H9 (cell line): ENCODE data around the gene DAGLB. TPM values are rescaled to one million over a fixed set of nuclear protein-coding genes. Genes with fewer than 3 reads are reported as not detected.

Source experiments
- DNase-seq: peaks from one replicate; pipeline ENCODE4 v3.0.0-alpha.2; 2017
- H2AFZ ChIP-seq: one replicate; pipeline ENCODE4 v1.6.1; 2013; ENCODE audit warnings: mild to moderate bottlenecking, low read length, control low read depth, moderate library complexity
- H2AK5ac ChIP-seq: 2 replicates; pipeline ENCODE4 v1.6.1; 2013; ENCODE audit warnings: low read length, control low read depth, mixed read lengths; ENCODE audit not compliant: insufficient read length
- H2BK120ac ChIP-seq: one replicate; pipeline ENCODE4 v1.6.1; 2013; ENCODE audit warnings: low read depth, mild to moderate bottlenecking, low read length, control low read depth, inconsistent platforms; ENCODE audit not compliant: poor library complexity, severe bottlenecking
- H2BK12ac ChIP-seq: 2 replicates; pipeline ENCODE4 v1.6.1; 2013; ENCODE audit warnings: low read length, control low read depth, mixed read lengths, low read depth; ENCODE audit not compliant: insufficient read length
- H2BK15ac ChIP-seq: 2 replicates; pipeline ENCODE4 v1.6.1; 2013; ENCODE audit warnings: low read depth, low read length, control low read depth
- H2BK20ac ChIP-seq: one replicate; pipeline ENCODE4 v1.6.1; 2013; ENCODE audit warnings: low read depth, mild to moderate bottlenecking, low read length, control low read depth, inconsistent platforms; ENCODE audit not compliant: poor library complexity, severe bottlenecking
- H2BK5ac ChIP-seq: 2 replicates; pipeline ENCODE4 v1.6.1; 2013; ENCODE audit warnings: low read length, control low read depth, mixed read lengths; ENCODE audit not compliant: insufficient read length
- H3K14ac ChIP-seq: 2 replicates; pipeline ENCODE4 v1.6.1; 2013; ENCODE audit warnings: low read length, control low read depth; ENCODE audit not compliant: insufficient read depth
- H3K18ac ChIP-seq: 2 replicates; pipeline ENCODE4 v1.6.1; 2013; ENCODE audit warnings: low read depth, mild to moderate bottlenecking, mixed read lengths, low read length, control low read depth; ENCODE audit not compliant: insufficient read length
- H3K23ac ChIP-seq: 2 replicates; pipeline ENCODE4 v1.6.1; 2013; ENCODE audit warnings: low read length, control low read depth, mixed read lengths, low read depth; ENCODE audit not compliant: insufficient read length
- H3K23me2 ChIP-seq: 2 replicates; pipeline ENCODE4 v1.6.1; 2013; ENCODE audit warnings: low read depth, mild to moderate bottlenecking, mixed read lengths, low read length, control low read depth; ENCODE audit not compliant: insufficient read length, poor library complexity, severe bottlenecking
- H3K27ac ChIP-seq: 2 replicates; pipeline ENCODE4 v1.5.1; 2013; ENCODE audit warnings: low read length, control low read depth, mixed read lengths, low read depth; ENCODE audit not compliant: insufficient read length
- H3K27me3 ChIP-seq: 2 replicates; pipeline ENCODE4 v1.6.1; 2013; ENCODE audit warnings: low read length, control low read depth, inconsistent platforms; ENCODE audit not compliant: insufficient read depth
- H3K4ac ChIP-seq: 2 replicates; pipeline ENCODE4 v1.6.1; 2013; ENCODE audit warnings: low read depth, mild to moderate bottlenecking, control low read depth, inconsistent platforms, low read length, moderate library complexity
- H3K4me1 ChIP-seq: 2 replicates; pipeline ENCODE4 v1.6.1; 2013; ENCODE audit warnings: low read length, control low read depth, inconsistent platforms; ENCODE audit not compliant: insufficient read depth
- H3K4me2 ChIP-seq: 2 replicates; pipeline ENCODE4 v1.6.1; 2013; ENCODE audit warnings: low read length, control low read depth, mixed read lengths; ENCODE audit not compliant: insufficient read length, insufficient read depth
- H3K56ac ChIP-seq: 2 replicates; pipeline ENCODE4 v1.6.1; 2013; ENCODE audit warnings: low read depth, mild to moderate bottlenecking, mixed read lengths, low read length, control low read depth; ENCODE audit not compliant: insufficient read length
- H3K79me1 ChIP-seq: 2 replicates; pipeline ENCODE4 v1.6.1; 2013; ENCODE audit warnings: low read depth, mild to moderate bottlenecking, moderate library complexity, low read length, control low read depth, inconsistent platforms; ENCODE audit not compliant: insufficient read depth, poor library complexity, severe bottlenecking
- H3K79me2 ChIP-seq: 2 replicates; pipeline ENCODE4 v1.6.1; 2013; ENCODE audit warnings: low read length, control low read depth, inconsistent platforms; ENCODE audit not compliant: insufficient read depth
- H3K9ac ChIP-seq: 2 replicates; pipeline ENCODE4 v1.6.1; 2013; ENCODE audit warnings: low read length, control low read depth, mixed read lengths; ENCODE audit not compliant: insufficient read length; ENCODE audit errors: extremely low read depth
- H3K9me3 ChIP-seq: one replicate; pipeline ENCODE4 v1.6.1; 2013; ENCODE audit warnings: low read depth, low read length, inconsistent platforms; ENCODE audit not compliant: control insufficient read depth
- H3T11ph ChIP-seq: one replicate; pipeline ENCODE4 v1.6.1; 2013; ENCODE audit warnings: mild to moderate bottlenecking, low read length, control low read depth, inconsistent platforms
- H4K20me1 ChIP-seq: one replicate; pipeline ENCODE4 v1.6.1; 2013; ENCODE audit not compliant: control insufficient read depth, insufficient read length, insufficient read depth
- H4K5ac ChIP-seq: 2 replicates; pipeline ENCODE4 v1.6.1; 2013; ENCODE audit warnings: low read depth, mild to moderate bottlenecking, mixed read lengths, low read length, control low read depth; ENCODE audit not compliant: insufficient read length
- H4K8ac ChIP-seq: replicated peaks from 2 replicates; pipeline ENCODE4 v1.6.1; 2013; ENCODE audit warnings: low read length, control low read depth, mixed read lengths, low read depth; ENCODE audit not compliant: insufficient read length
- H4K91ac ChIP-seq: 2 replicates; pipeline ENCODE4 v1.6.1; 2013; ENCODE audit warnings: low read depth, mild to moderate bottlenecking, moderate library complexity, mixed read lengths, low read length, control low read depth; ENCODE audit not compliant: insufficient read length
- H3K27ac Mint-ChIP-seq, 3 experiments: 2 replicates in 2 of 3; 3 replicates in 1 of 3; pipeline ENCODE4 v1.8.0; 2020 to 2021; ENCODE audit warnings: mixed read lengths in 3 of 3, mild to moderate bottlenecking in 1 of 3, moderate library complexity in 1 of 3
- H3K27me3 Mint-ChIP-seq: 2 replicates; pipeline ENCODE4 v1.8.0; 2021; ENCODE audit warnings: low read depth, mild to moderate bottlenecking, moderate library complexity, mixed read lengths
- H3K36me3 Mint-ChIP-seq, 3 experiments: 2 replicates in 2 of 3; 3 replicates in 1 of 3; pipeline ENCODE4 v1.8.0; 2020 to 2021; ENCODE audit warnings: low read depth in 3 of 3, mixed read lengths in 3 of 3; ENCODE audit not compliant: insufficient read depth in 1 of 3
- H3K4me1 Mint-ChIP-seq, 2 experiments: 2 replicates each; pipeline ENCODE4 v1.8.0; 2020; ENCODE audit warnings: mixed read lengths in 2 of 2
- H3K4me3 Mint-ChIP-seq, 2 experiments: 2 replicates in 1 of 2; 3 replicates in 1 of 2; pipeline ENCODE4 v1.8.0; 2020 to 2021; ENCODE audit warnings: mild to moderate bottlenecking in 2 of 2, mixed read lengths in 2 of 2, moderate library complexity in 1 of 2
- H3K9me3 Mint-ChIP-seq, 2 experiments: 2 replicates in 1 of 2; 3 replicates in 1 of 2; pipeline ENCODE4 v1.8.0; 2020; ENCODE audit warnings: mild to moderate bottlenecking in 2 of 2, mixed read lengths in 2 of 2, moderate library complexity in 1 of 2
- CTCF ChIP-seq: fragments of 200-600 bp; sonication (generic); conservative IDR thresholded peaks from 3 replicates; pipeline ENCODE4 v1.8.0; 2021; ENCODE audit warnings: antibody characterized with exemption, mild to moderate bottlenecking
- WGBS: extraction: QIAGEN DNeasy Blood & Tissue Kit; methylation state at CpG from one replicate; pipeline ENCODE4 v1.1.7; 2013; ENCODE audit warnings: missing lambda C conversion rate, low lambda C conversion rate, mixed read lengths; ENCODE audit not compliant: insufficient read length; ENCODE audit errors: extremely low coverage; 5-methylcytosine and 5-hydroxymethylcytosine counted together
- total RNA-seq: library from RNA; stranded (reverse); gene quantifications from 2 replicates; pipeline ENCODE4 v1.2.1, GENCODE V29; 2021

The DAGLB gene
- total RNA-seq, 1 experiment from 2014 or later: 46.4 TPM

GRCh38 chr7:6367701-6368211 is 80.0 kb downstream of the DAGLB start:
- H3K23me2 ChIP-seq: no peaks in the 10 kb centered on the region
- no peaks in the 10 kb centered on the region for H3K79me1 ChIP-seq
- Mint-ChIP-seq H3K9me3 (no peaks in the 10 kb centered on the region; a peak in 1 of 5 replicates), H3K4me1 (peaks cover 4 to 5% of the 10 kb centered on the region in 2 experiments; a peak in 2 of 4 replicates), H3K27me3 (no peaks in the 10 kb centered on the region), H3K27ac (no peak overlapping the region), H3K4me3 (no peak overlapping the region), H3K36me3 (no peaks in the 10 kb centered on the region)
- no peak overlapping the region for H3K4ac ChIP-seq
- no peak overlapping the region for H3K27ac ChIP-seq
- H3K4me1 ChIP-seq: no peaks in the 10 kb centered on the region
- H4K91ac ChIP-seq: no peak overlapping the region
- H3K14ac ChIP-seq: no peak overlapping the region
- H3K79me2 ChIP-seq: no peaks in the 10 kb centered on the region
- H3K56ac ChIP-seq: no peak overlapping the region
- no peaks in the 10 kb centered on the region for H3K27me3 ChIP-seq
- no peaks in the 10 kb centered on the region for H4K20me1 ChIP-seq
- DNase-seq: no peak
- H3K9me3 ChIP-seq: no peaks in the 10 kb centered on the region
- H3K9ac ChIP-seq: no peak overlapping the region
- H4K5ac ChIP-seq: no peak overlapping the region
- no peak overlapping the region for H2AK5ac ChIP-seq
- no peak overlapping the region for H3T11ph ChIP-seq
- no peak overlapping the region for H3K18ac ChIP-seq
- no peak overlapping the region for H3K23ac ChIP-seq
- no peak overlapping the region for H2BK12ac ChIP-seq
- no peak overlapping the region for H2BK5ac ChIP-seq
- H2BK120ac ChIP-seq: no peak overlapping the region
- no peak overlapping the region for H2AFZ ChIP-seq
- no peak overlapping the region for H4K8ac ChIP-seq
- no peak overlapping the region for H3K4me2 ChIP-seq
- no peak overlapping the region for H2BK15ac ChIP-seq
- WGBS: no CpG with 5 or more reads among the region's 4 CpGs
- no peak for TF ChIP-seq CTCF
- no peak overlapping the region for H2BK20ac ChIP-seq
